H1 (cell line): ENCODE results near the gene DPYSL3. TPM values are rescaled to one million over a fixed set of nuclear protein-coding genes. Genes with fewer than 3 reads are reported as not detected.

ENCODE experiments used
- BRCA1 ChIP-seq: IDR thresholded peaks from 2 replicates; pipeline ENCODE4 v1.6.1; 2012; ENCODE audit warnings: low read depth, low read length, improper control_type of control experiment
- CEBPB ChIP-seq: IDR thresholded peaks from 2 replicates; pipeline ENCODE4 v1.6.1; 2012; ENCODE audit warnings: low read depth, low read length
- EGR1 ChIP-seq: IDR thresholded peaks from 2 replicates; pipeline ENCODE4 v1.6.1; 2011; ENCODE audit warnings: low read depth, low read length, borderline replicate concordance
- HDAC2 ChIP-seq, 2 experiments: fragments of 300-600 bp in 1 of 2; sonication (generic) in 1 of 2; IDR thresholded peaks; 2 replicates each; pipeline ENCODE4 v1.6.1; 2011 to 2012; ENCODE audit warnings: low read depth in 2 of 2, low read length in 2 of 2, mild to moderate bottlenecking in 2 of 2, moderate library complexity in 2 of 2, borderline replicate concordance in 1 of 2, inconsistent platforms in 1 of 2
- JUND ChIP-seq: IDR thresholded peaks from 2 replicates; pipeline ENCODE4 v1.6.1; 2011; ENCODE audit warnings: mild to moderate bottlenecking, improper control_type of control experiment, low read length
- POLR2A ChIP-seq, 2 experiments: IDR thresholded peaks; 1 replicate in 1 of 2; 2 replicates in 1 of 2; pipeline ENCODE4 v1.6.1; 2011; ENCODE audit warnings: low read depth in 2 of 2, low read length in 2 of 2, mild to moderate bottlenecking in 2 of 2; ENCODE audit errors: control extremely low read depth in 1 of 2
- RBBP5 ChIP-seq: IDR thresholded peaks from 2 replicates; pipeline ENCODE4 v1.7.1; 2012; ENCODE audit warnings: low read depth, mild to moderate bottlenecking, inconsistent platforms, low read length, moderate library complexity, borderline replicate concordance
- SAP30 ChIP-seq: fragments of 300-600 bp; sonication (generic); IDR thresholded peaks from 2 replicates; pipeline ENCODE4 v1.7.1; 2012; ENCODE audit warnings: low read length, moderate library complexity, mild to moderate bottlenecking, inconsistent platforms; ENCODE audit not compliant: insufficient read depth, insufficient replicate concordance
- SIRT6 ChIP-seq: IDR thresholded peaks from one replicate; pipeline ENCODE4 v1.7.1; 2012; ENCODE audit warnings: low read length, inconsistent platforms
- SIX5 ChIP-seq: IDR thresholded peaks from 2 replicates; pipeline ENCODE4 v1.6.1; 2011; ENCODE audit warnings: mild to moderate bottlenecking, low read depth, low read length
- SP2 ChIP-seq: IDR thresholded peaks from 2 replicates; pipeline ENCODE4 v1.6.1; 2012; ENCODE audit warnings: mild to moderate bottlenecking, low read length, inconsistent platforms
- SUZ12 ChIP-seq: fragments of 200-600 bp; sonication (generic); IDR thresholded peaks from 2 replicates; pipeline ENCODE4 v1.6.1; 2012; ENCODE audit warnings: mild to moderate bottlenecking, inconsistent platforms, low read length, moderate library complexity, mixed read lengths
- polyA plus RNA-seq, 7 experiments: library from polyadenylated mRNA; depleted of rRNA in 3 of 7; stranded (reverse) in 5 of 7; unstranded in 2 of 7; fragments of >200 nt in 5 of 7; fragments of 200-250 nt in 2 of 7; gene quantifications; 1 replicate in 5 of 7; 2 replicates in 1 of 7; 4 replicates in 1 of 7; pipeline versions ENCODE4 v1.2.1 to v1.2.3, GENCODE V29; 2011 to 2013; ENCODE audit warnings: missing spikeins in 2 of 7, mixed read lengths in 2 of 7
- total RNA-seq: library from RNA; stranded (reverse); fragmentation: NEBNext Ultra II Directional; extraction: Animal tissue kit (Norgen Biotek cat#: 25700); gene quantifications from 2 replicates; pipeline ENCODE4 v1.2.1, GENCODE V29; 2021
- TF ChIP-seq, protein P1 (sequence below): fragments of 300-600 bp; sonication (generic); IDR thresholded peaks from 2 replicates; pipeline ENCODE4 v1.7.1; 2012; ENCODE audit warnings: low read length, moderate library complexity, mild to moderate bottlenecking, inconsistent platforms; ENCODE audit not compliant: insufficient replicate concordance

The DPYSL3 gene
- total and polyA plus RNA-seq, 2 of the 8 experiments (the other 6 are each of a cell fraction or from before 2014, with no cell fraction given) = 268 to 387 TPM

GRCh38 chr5:147415651-147416050 is 94.2 kb downstream of the DPYSL3 start (continued):
- TF ChIP-seq, protein P1, sequence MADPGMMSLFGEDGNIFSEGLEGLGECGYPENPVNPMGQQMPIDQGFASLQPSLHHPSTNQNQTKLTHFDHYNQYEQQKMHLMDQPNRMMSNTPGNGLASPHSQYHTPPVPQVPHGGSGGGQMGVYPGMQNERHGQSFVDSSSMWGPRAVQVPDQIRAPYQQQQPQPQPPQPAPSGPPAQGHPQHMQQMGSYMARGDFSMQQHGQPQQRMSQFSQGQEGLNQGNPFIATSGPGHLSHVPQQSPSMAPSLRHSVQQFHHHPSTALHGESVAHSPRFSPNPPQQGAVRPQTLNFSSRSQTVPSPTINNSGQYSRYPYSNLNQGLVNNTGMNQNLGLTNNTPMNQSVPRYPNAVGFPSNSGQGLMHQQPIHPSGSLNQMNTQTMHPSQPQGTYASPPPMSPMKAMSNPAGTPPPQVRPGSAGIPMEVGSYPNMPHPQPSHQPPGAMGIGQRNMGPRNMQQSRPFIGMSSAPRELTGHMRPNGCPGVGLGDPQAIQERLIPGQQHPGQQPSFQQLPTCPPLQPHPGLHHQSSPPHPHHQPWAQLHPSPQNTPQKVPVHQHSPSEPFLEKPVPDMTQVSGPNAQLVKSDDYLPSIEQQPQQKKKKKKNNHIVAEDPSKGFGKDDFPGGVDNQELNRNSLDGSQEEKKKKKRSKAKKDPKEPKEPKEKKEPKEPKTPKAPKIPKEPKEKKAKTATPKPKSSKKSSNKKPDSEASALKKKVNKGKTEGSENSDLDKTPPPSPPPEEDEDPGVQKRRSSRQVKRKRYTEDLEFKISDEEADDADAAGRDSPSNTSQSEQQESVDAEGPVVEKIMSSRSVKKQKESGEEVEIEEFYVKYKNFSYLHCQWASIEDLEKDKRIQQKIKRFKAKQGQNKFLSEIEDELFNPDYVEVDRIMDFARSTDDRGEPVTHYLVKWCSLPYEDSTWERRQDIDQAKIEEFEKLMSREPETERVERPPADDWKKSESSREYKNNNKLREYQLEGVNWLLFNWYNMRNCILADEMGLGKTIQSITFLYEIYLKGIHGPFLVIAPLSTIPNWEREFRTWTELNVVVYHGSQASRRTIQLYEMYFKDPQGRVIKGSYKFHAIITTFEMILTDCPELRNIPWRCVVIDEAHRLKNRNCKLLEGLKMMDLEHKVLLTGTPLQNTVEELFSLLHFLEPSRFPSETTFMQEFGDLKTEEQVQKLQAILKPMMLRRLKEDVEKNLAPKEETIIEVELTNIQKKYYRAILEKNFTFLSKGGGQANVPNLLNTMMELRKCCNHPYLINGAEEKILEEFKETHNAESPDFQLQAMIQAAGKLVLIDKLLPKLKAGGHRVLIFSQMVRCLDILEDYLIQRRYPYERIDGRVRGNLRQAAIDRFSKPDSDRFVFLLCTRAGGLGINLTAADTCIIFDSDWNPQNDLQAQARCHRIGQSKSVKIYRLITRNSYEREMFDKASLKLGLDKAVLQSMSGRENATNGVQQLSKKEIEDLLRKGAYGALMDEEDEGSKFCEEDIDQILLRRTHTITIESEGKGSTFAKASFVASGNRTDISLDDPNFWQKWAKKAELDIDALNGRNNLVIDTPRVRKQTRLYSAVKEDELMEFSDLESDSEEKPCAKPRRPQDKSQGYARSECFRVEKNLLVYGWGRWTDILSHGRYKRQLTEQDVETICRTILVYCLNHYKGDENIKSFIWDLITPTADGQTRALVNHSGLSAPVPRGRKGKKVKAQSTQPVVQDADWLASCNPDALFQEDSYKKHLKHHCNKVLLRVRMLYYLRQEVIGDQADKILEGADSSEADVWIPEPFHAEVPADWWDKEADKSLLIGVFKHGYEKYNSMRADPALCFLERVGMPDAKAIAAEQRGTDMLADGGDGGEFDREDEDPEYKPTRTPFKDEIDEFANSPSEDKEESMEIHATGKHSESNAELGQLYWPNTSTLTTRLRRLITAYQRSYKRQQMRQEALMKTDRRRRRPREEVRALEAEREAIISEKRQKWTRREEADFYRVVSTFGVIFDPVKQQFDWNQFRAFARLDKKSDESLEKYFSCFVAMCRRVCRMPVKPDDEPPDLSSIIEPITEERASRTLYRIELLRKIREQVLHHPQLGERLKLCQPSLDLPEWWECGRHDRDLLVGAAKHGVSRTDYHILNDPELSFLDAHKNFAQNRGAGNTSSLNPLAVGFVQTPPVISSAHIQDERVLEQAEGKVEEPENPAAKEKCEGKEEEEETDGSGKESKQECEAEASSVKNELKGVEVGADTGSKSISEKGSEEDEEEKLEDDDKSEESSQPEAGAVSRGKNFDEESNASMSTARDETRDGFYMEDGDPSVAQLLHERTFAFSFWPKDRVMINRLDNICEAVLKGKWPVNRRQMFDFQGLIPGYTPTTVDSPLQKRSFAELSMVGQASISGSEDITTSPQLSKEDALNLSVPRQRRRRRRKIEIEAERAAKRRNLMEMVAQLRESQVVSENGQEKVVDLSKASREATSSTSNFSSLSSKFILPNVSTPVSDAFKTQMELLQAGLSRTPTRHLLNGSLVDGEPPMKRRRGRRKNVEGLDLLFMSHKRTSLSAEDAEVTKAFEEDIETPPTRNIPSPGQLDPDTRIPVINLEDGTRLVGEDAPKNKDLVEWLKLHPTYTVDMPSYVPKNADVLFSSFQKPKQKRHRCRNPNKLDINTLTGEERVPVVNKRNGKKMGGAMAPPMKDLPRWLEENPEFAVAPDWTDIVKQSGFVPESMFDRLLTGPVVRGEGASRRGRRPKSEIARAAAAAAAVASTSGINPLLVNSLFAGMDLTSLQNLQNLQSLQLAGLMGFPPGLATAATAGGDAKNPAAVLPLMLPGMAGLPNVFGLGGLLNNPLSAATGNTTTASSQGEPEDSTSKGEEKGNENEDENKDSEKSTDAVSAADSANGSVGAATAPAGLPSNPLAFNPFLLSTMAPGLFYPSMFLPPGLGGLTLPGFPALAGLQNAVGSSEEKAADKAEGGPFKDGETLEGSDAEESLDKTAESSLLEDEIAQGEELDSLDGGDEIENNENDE = no peak
- TF ChIP-seq POLR2A (IDR thresholded peaks at IDR 0.05; ENCODE audit: control extremely low read depth in 1 of 2, low read depth in 2 of 2, low read length in 2 of 2) (no peak), CEBPB (no peak), SUZ12 (no peak), RBBP5 (no peak), SIX5 (no peak), EGR1 (no peak), JUND (no peak), BRCA1 (no peak), SIRT6 (no peak), SP2 (no peak), HDAC2 (IDR thresholded peaks at IDR 0.05; ENCODE audit: borderline replicate concordance in 1 of 2, low read depth in 2 of 2, low read length in 2 of 2) (no peak), SAP30 (no peak)
